Neural cell (in vitro differentiated cells): ENCODE measurements around the gene PAK1. TPM values are rescaled to one million over a fixed set of nuclear protein-coding genes. Genes with fewer than 3 reads are reported as not detected.

Experiments used
- H2AFZ ChIP-seq: fragments of 200-600, 300-800 bp; sonication (generic), shearing (Covaris generic); 2 replicates; pipeline ENCODE4 v1.6.0; 2014; ENCODE audit warnings: low read depth, mild to moderate bottlenecking, antibody characterized with exemption, low read length, moderate library complexity
- H3F3A ChIP-seq: fragments of 200-600 bp; shearing (Covaris generic); 2 replicates; pipeline ENCODE4 v1.6.1; 2016; ENCODE audit warnings: mild to moderate bottlenecking, moderate library complexity, mixed read lengths, antibody characterized with exemption, low read length; ENCODE audit not compliant: insufficient read depth, poor library complexity, severe bottlenecking
- H3K27ac ChIP-seq: fragments of 200-600, 300-800 bp; sonication (generic), shearing (Covaris generic); 2 replicates; pipeline ENCODE4 v1.5.1; 2014; ENCODE audit warnings: mild to moderate bottlenecking, low read length, moderate library complexity
- H3K27me3 ChIP-seq: fragments of 300-800, 200-600 bp; sonication (generic), shearing (Covaris generic); 2 replicates; pipeline ENCODE4 v1.6.0; 2014; ENCODE audit warnings: mild to moderate bottlenecking, low read depth, low read length, moderate library complexity; ENCODE audit not compliant: insufficient read depth
- H3K36me3 ChIP-seq: fragments of 300-800, 200-600 bp; sonication (generic), shearing (Covaris generic); 2 replicates; pipeline ENCODE4 v1.5.1; 2014; ENCODE audit warnings: mild to moderate bottlenecking, antibody characterized with exemption, low read length, moderate library complexity; ENCODE audit not compliant: insufficient read depth
- H3K4me2 ChIP-seq: fragments of 300-800, 200-600 bp; sonication (generic), shearing (Covaris generic); 2 replicates; pipeline ENCODE4 v1.6.0; 2014; ENCODE audit warnings: mild to moderate bottlenecking, low read length
- H3K4me3 ChIP-seq: fragments of 300-800, 200-600 bp; sonication (generic), shearing (Covaris generic); 2 replicates; pipeline ENCODE4 v1.5.1; 2014; ENCODE audit warnings: mild to moderate bottlenecking, low read length, moderate library complexity
- H3K79me2 ChIP-seq: fragments of 200-600 bp; shearing (Covaris generic); replicated peaks from 2 replicates; pipeline ENCODE4 v1.6.0; 2014; ENCODE audit warnings: mild to moderate bottlenecking, low read length, moderate library complexity; ENCODE audit not compliant: insufficient read depth
- H3K9ac ChIP-seq: fragments of 300-800, 200-600 bp; sonication (generic), shearing (Covaris generic); 2 replicates; pipeline ENCODE4 v1.6.1; 2016; ENCODE audit warnings: mild to moderate bottlenecking, low read length, mixed read lengths
- H3K9me2 ChIP-seq: fragments of 200-600 bp; shearing (Covaris generic); 2 replicates; pipeline ENCODE4 v1.6.1; 2016; ENCODE audit warnings: mild to moderate bottlenecking, low read length, mixed read lengths; ENCODE audit not compliant: insufficient read depth
- H3K9me3 ChIP-seq: fragments of 200-600, 300-800 bp; sonication (generic), shearing (Covaris generic); 2 replicates; pipeline ENCODE4 v1.6.1; 2016; ENCODE audit warnings: mild to moderate bottlenecking, mixed run types, low read length, moderate library complexity, mixed read lengths
- H4K20me1 ChIP-seq: fragments of 200-600 bp; shearing (Covaris generic); 2 replicates; pipeline ENCODE4 v1.6.1; 2016; ENCODE audit warnings: mild to moderate bottlenecking, mixed run types; ENCODE audit not compliant: insufficient read depth
- CTCF ChIP-seq: fragments of 450-650 bp; IDR thresholded peaks from 2 replicates; pipeline ENCODE4 v1.5.1; 2014; ENCODE audit warnings: antibody characterized with exemption, mild to moderate bottlenecking, moderate library complexity; ENCODE audit not compliant: poor library complexity, severe bottlenecking
- EP300 ChIP-seq: fragments of 450-650 bp; conservative IDR thresholded peaks from 2 replicates; pipeline ENCODE4 v1.6.1; 2014; ENCODE audit warnings: antibody characterized with exemption, mild to moderate bottlenecking, moderate library complexity; ENCODE audit not compliant: poor library complexity, severe bottlenecking
- EZH2 ChIP-seq: fragments of 200-600, 300-800 bp; shearing (Covaris generic), sonication (generic); IDR thresholded peaks from 2 replicates; pipeline ENCODE4 v1.6.1; 2014; ENCODE audit warnings: antibody characterized with exemption, low read length, borderline replicate concordance, mild to moderate bottlenecking; ENCODE audit not compliant: insufficient read depth, poor library complexity, severe bottlenecking
- MXI1 ChIP-seq: fragments of 450-650 bp; conservative IDR thresholded peaks from 2 replicates; pipeline ENCODE4 v1.6.1; 2014; ENCODE audit warnings: antibody characterized with exemption, mild to moderate bottlenecking; ENCODE audit not compliant: poor library complexity, severe bottlenecking
- POLR2AphosphoS5 ChIP-seq: IDR thresholded peaks from 2 replicates; pipeline ENCODE4 v1.6.1; 2012
- RAD21 ChIP-seq: fragments of 450-650 bp; conservative IDR thresholded peaks from 2 replicates; pipeline ENCODE4 v1.6.1; 2014; ENCODE audit warnings: antibody characterized with exemption, mild to moderate bottlenecking, moderate library complexity
- REST ChIP-seq: IDR thresholded peaks from 2 replicates; pipeline ENCODE4 v1.6.1; 2012; ENCODE audit warnings: borderline replicate concordance
- SMC3 ChIP-seq: fragments of 450-650 bp; conservative IDR thresholded peaks from 2 replicates; pipeline ENCODE4 v1.6.1; 2014; ENCODE audit warnings: antibody characterized with exemption, mild to moderate bottlenecking, moderate library complexity; ENCODE audit not compliant: poor library complexity
- TAF1 ChIP-seq: IDR thresholded peaks from 2 replicates; pipeline ENCODE4 v1.6.1; 2012; ENCODE audit warnings: low read depth
- polyA plus RNA-seq: library from polyadenylated mRNA; depleted of rRNA; stranded (reverse); fragments of >200 nt; gene quantifications from 2 replicates; pipeline ENCODE4 v1.2.3, GENCODE V29; 2014

PAK1 gene
- polyA plus RNA-seq, 1 donor from 2014 or later, result 65.2 TPM

GRCh38 chr11:77468527-77468926 lies 5.4 kb downstream of the PAK1 start (continued):
- TF ChIP-seq RAD21 (no peak), EP300 (no peak), TAF1 (no peak)

- H3F3A ChIP-seq, result no peaks in the 10 kb centered on the region
- no peaks in the 10 kb centered on the region for H3K9me2 ChIP-seq
- H3K9ac ChIP-seq, result no peak overlapping the region
- H3K27ac ChIP-seq, result no peak overlapping the region
- H3K4me3 ChIP-seq, result no peak overlapping the region
- H2AFZ ChIP-seq, result no peak overlapping the region
- H4K20me1 ChIP-seq, result no peaks in the 10 kb centered on the region
- no peaks in the 10 kb centered on the region for H3K27me3 ChIP-seq
- H3K36me3 ChIP-seq, result no peaks in the 10 kb centered on the region
- TF ChIP-seq EP300 (no peak), RAD21 (no peak), CTCF (no peak), POLR2AphosphoS5 (no peak), REST (no peak), EZH2 (no peak), SMC3 (no peak), MXI1 (no peak), TAF1 (no peak)
- H3K4me2 ChIP-seq, result no peak overlapping the region
- H3K9me3 ChIP-seq, result no peaks in the 10 kb centered on the region
- H3K79me2 ChIP-seq, result peaks cover 55% of the 10 kb centered on the region
Observed at GRCh38 chr11:77467993-77468392, 5.9 kb downstream of the PAK1 start.

GRCh38 chr11:77467233-77467632 lies 6.7 kb downstream of the PAK1 start:
- Histone ChIP-seq H3F3A (no peaks in the 10 kb centered on the region), H3K27me3 (no peaks in the 10 kb centered on the region), H2AFZ (no peak overlapping the region), H3K27ac (no peak overlapping the region), H3K9me3 (no peaks in the 10 kb centered on the region), H4K20me1 (no peaks in the 10 kb centered on the region), H3K9ac (no peak overlapping the region), H3K79me2 (peaks cover 47% of the 10 kb centered on the region), H3K36me3 (no peaks in the 10 kb centered on the region), H3K4me2 (no peak overlapping the region), H3K9me2 (no peaks in the 10 kb centered on the region), H3K4me3 (no peak overlapping the region)
- no peak for TF ChIP-seq POLR2AphosphoS5
